Activated T-cell treated with anti-CD3 and anti-CD28 coated beads, Interleukin-2, amount 50 U/mL, for 48 hours (primary cell): ENCODE data around the gene CMYA5.

ENCODE experiments used
- DNase-seq, 2 experiments: peaks; one replicate each; pipeline ENCODE4 v3.0.0-alpha.2; 2020

CMYA5 gene

GRCh38 chr5:79800979-79801827 is 111.6 kb downstream of the CMYA5 start:
- DNase-seq: no peak

GRCh38 chr5:79802406-79802805 is 112.8 kb downstream of the CMYA5 start:
- DNase-seq: no peak

- no peak for DNase-seq
Measured at GRCh38 chr5:79803007-79803406, 113.4 kb downstream of the CMYA5 start.

GRCh38 chr5:79806741-79807140 is 117.1 kb downstream of the CMYA5 start:
- DNase-seq: no peak

- no peak for DNase-seq
Measured at GRCh38 chr5:79809743-79810142, 120.1 kb downstream of the CMYA5 start.

GRCh38 chr5:79811081-79811480 is 121.4 kb downstream of the CMYA5 start:
- no peak for DNase-seq

GRCh38 chr5:79811904-79812303 is 122.3 kb downstream of the CMYA5 start:
- DNase-seq: no peak

GRCh38 chr5:79814699-79815098 is 125.1 kb downstream of the CMYA5 start:
- no peak for DNase-seq

- no peak for DNase-seq
Measured at GRCh38 chr5:79816014-79816413, 126.4 kb downstream of the CMYA5 start.

- no peak for DNase-seq
Measured at GRCh38 chr5:79820648-79821047, 131.0 kb downstream of the CMYA5 start.

GRCh38 chr5:79824444-79824843 is 134.8 kb downstream of the CMYA5 start:
- no peak for DNase-seq

GRCh38 chr5:79825802-79826201 is 136.2 kb downstream of the CMYA5 start:
- DNase-seq: no peak

GRCh38 chr5:79827159-79827629 is 137.6 kb downstream of the CMYA5 start:
- no peak for DNase-seq

GRCh38 chr5:79829260-79829659 is 139.6 kb downstream of the CMYA5 start:
- DNase-seq: peak in 1 of 2 experiments; percentile 33

- DNase-seq: no peak
Measured at GRCh38 chr5:79831381-79832309, 142.0 kb downstream of the CMYA5 start.

- no peak for DNase-seq
Measured at GRCh38 chr5:79832911-79833310, 143.3 kb downstream of the CMYA5 start.

GRCh38 chr5:79834098-79834753 is 144.6 kb downstream of the CMYA5 start:
- no peak for DNase-seq

GRCh38 chr5:79834754-79835714 is 145.4 kb downstream of the CMYA5 start:
- DNase-seq: no peak

GRCh38 chr5:79837761-79838551 is 148.3 kb downstream of the CMYA5 start:
- DNase-seq: no peak

GRCh38 chr5:79840084-79840990 is 150.7 kb downstream of the CMYA5 start:
- DNase-seq: no peak
